Heart right ventricle (tissue), 16 donors: ENCODE measurements around the gene PRDM15. TPM values are rescaled to one million over a fixed set of nuclear protein-coding genes. Genes with fewer than 3 reads are reported as not detected.

Experiments used
- ATAC-seq, 8 donors: fragments of 200-7000 bp; cut with Tn5 transposase; one replicate each; pipeline ENCODE4 v1.9.1; 2020; ENCODE audit warnings: mild to moderate bottlenecking in 8 of 8, moderate library complexity in 8 of 8, moderate number of reproducible peaks in 1 of 8
- DNase-seq, 2 donors: peaks; one replicate each; pipeline ENCODE4 v3.0.0-alpha.2; 2020
- H3K27ac ChIP-seq, 10 donors: fragments of 200-600 bp; sonication (generic) in 2 of 10; one replicate each; pipeline versions ENCODE4 v1.5.0 to v1.8.0; 2020 to 2022; ENCODE audit warnings: mild to moderate bottlenecking in 3 of 10
- H3K27me3 ChIP-seq, 7 donors: fragments of 200-600 bp; one replicate each; pipeline ENCODE4 v1.8.0; 2021 to 2022; ENCODE audit warnings: mild to moderate bottlenecking in 2 of 7
- H3K36me3 ChIP-seq, 9 donors: fragments of 200-600 bp; sonication (generic) in 1 of 9; one replicate each; pipeline versions ENCODE4 v1.5.0 to v1.8.0; 2020 to 2022; ENCODE audit warnings: mild to moderate bottlenecking in 2 of 9
- H3K4me1 ChIP-seq, 9 donors: fragments of 200-600 bp; sonication (generic) in 1 of 9; one replicate each; pipeline versions ENCODE4 v1.5.0 to v1.8.0; 2020 to 2022; ENCODE audit warnings: mild to moderate bottlenecking in 4 of 9
- H3K4me3 ChIP-seq, 10 donors: fragments of 200-600 bp; sonication (generic) in 2 of 10; one replicate each; pipeline versions ENCODE4 v1.5.0 to v1.8.0; 2020 to 2022; ENCODE audit warnings: mild to moderate bottlenecking in 7 of 10, moderate library complexity in 2 of 10
- H3K9me3 ChIP-seq, 11 donors: fragments of 200-600 bp in 10 of 11; sonication (generic) in 2 of 11; one replicate each; pipeline versions ENCODE4 v1.5.0 to v1.8.0; 2013 to 2022; ENCODE audit warnings: mild to moderate bottlenecking in 2 of 11, control low read depth in 1 of 11, moderate library complexity in 1 of 11
- CTCF ChIP-seq, 9 donors: fragments of 200-600 bp; sonication (generic) in 2 of 9; IDR thresholded peaks; one replicate each; pipeline versions ENCODE4 v1.5.0 to v1.8.0; 2021 to 2022; ENCODE audit warnings: antibody characterized with exemption in 9 of 9, mild to moderate bottlenecking in 5 of 9, moderate library complexity in 1 of 9
- WGBS, 2 donors: extraction: QIAGEN DNeasy Blood & Tissue Kit; methylation state at CpG; one replicate each; pipeline ENCODE4 v1.1.7; 2013; ENCODE audit warnings: inconsistent platforms in 1 of 2; 5-methylcytosine and 5-hydroxymethylcytosine counted together
- intact Hi-C, 10 donors: fragments of 100-400 bp; cut with DNase I; formaldehyde crosslinking; loops; one replicate each; pipeline versions ENCODE4 v1.11.1 to v1.14.2; 2022
- polyA plus RNA-seq, 2 donors: library from polyadenylated mRNA; stranded (reverse); fragments of 200-250 nt; gene quantifications; one replicate each; pipeline ENCODE4 v1.2.3, GENCODE V29; 2013
- total RNA-seq, 10 donors: library from RNA; stranded (reverse); fragmentation: NEBNext Ultra II Directional in 3 of 10; extraction: Animal tissue kit (Norgen Biotek cat#: 25700) in 3 of 10; gene quantifications; one replicate each; pipeline versions ENCODE4 v1.2.1 to v1.2.4, GENCODE V29; 2021 to 2023
- donor health status: Arrhythmogenic right ventricular cardiomyopathy.
- donor health status: ischemic (EF 13 %, LVEDD 7.1; RV severe dilation, severe dysfunction).
- donor health status: healthy with polysubstance abuse.
- donor health status: DM: no; HTN: yes; CAD: no.
- donor health status: DM: no; HTN: no; CAD: no.
- donor health status: ischemic (EF 25% LVEDD 6.9; RV normal size, moderate dysfunction).
- donor health status: ischemic (EF 25% LVEDD 5.7; RV mildly dilated, moderate dysfunction).
- donor health status: healthy.
- donor health status: DM: yes; HTN: yes; CAD: no.
- donor health status: Ischemic cardiomyopathy.
- donor health status: ischemic (EF 35%, LVEDD 5.7; RV mildly dilated, moderate dysfunction).
- donor health status: nonischemic (EF 11% LVEDD 7.7; RV severe dilation, severe dysfunction).
- donor health status: DM: yes; HTN: yes; CAD: no.
- donor health status: PGD.
- donor health status: ischemic (EF 29% LVEDD 5.4; RV normal size, mild dysfunction).
- donor health status: nonischemic (EF 23%, LVEDD 6.1; RV moderate dilation, normal function).

The PRDM15 gene
- total and polyA plus RNA-seq, 12 donors, result 1.0 to 5.8 (median 3.2) TPM

- no peaks in the 10 kb centered on the region for H3K36me3 ChIP-seq
- no peak for TF ChIP-seq CTCF (IDR thresholded peaks at IDR 0.05)
- intact Hi-C loops, result no loop called here
- ATAC-seq (no peak), DNase-seq (no peak)
- no peak overlapping the region for H3K27ac ChIP-seq
- peaks cover 38 to 100% (median 100%) of the 10 kb centered on the region in 7 donors for H3K27me3 ChIP-seq
- no peaks in the 10 kb centered on the region for H3K9me3 ChIP-seq
- peak overlapping the region in 6 of 10 donors; percentile 13 to 41 (median 24) for H3K4me3 ChIP-seq
- H3K4me1 ChIP-seq, result peaks cover 6 to 53% (median 35%) of the 10 kb centered on the region in 9 donors
- 8 to 9% methylated on average over 81 to 88 of the region's 88 CpGs for WGBS, 2 donors
These were observed 112.9 kb downstream of the PRDM15 start for GRCh38 chr21:41765973-41766882.

GRCh38 chr21:41765420-41765821, 113.7 kb downstream of the PRDM15 start:
- H3K27ac ChIP-seq, result no peak overlapping the region
- WGBS, 2 donors, result 70 to 72% methylated on average over 11 of the region's 11 CpGs
- H3K4me1 ChIP-seq, result peaks cover 6 to 61% (median 35%) of the 10 kb centered on the region in 9 donors
- H3K36me3 ChIP-seq, result no peaks in the 10 kb centered on the region
- peaks cover 41 to 100% (median 100%) of the 10 kb centered on the region in 7 donors for H3K27me3 ChIP-seq
- intact Hi-C loops, result no loop called here
- H3K9me3 ChIP-seq, result no peaks in the 10 kb centered on the region
- no peak for TF ChIP-seq CTCF (IDR thresholded peaks at IDR 0.05)
- H3K4me3 ChIP-seq, result no peak overlapping the region
- ATAC-seq (no peak), DNase-seq (no peak)

DNA sequence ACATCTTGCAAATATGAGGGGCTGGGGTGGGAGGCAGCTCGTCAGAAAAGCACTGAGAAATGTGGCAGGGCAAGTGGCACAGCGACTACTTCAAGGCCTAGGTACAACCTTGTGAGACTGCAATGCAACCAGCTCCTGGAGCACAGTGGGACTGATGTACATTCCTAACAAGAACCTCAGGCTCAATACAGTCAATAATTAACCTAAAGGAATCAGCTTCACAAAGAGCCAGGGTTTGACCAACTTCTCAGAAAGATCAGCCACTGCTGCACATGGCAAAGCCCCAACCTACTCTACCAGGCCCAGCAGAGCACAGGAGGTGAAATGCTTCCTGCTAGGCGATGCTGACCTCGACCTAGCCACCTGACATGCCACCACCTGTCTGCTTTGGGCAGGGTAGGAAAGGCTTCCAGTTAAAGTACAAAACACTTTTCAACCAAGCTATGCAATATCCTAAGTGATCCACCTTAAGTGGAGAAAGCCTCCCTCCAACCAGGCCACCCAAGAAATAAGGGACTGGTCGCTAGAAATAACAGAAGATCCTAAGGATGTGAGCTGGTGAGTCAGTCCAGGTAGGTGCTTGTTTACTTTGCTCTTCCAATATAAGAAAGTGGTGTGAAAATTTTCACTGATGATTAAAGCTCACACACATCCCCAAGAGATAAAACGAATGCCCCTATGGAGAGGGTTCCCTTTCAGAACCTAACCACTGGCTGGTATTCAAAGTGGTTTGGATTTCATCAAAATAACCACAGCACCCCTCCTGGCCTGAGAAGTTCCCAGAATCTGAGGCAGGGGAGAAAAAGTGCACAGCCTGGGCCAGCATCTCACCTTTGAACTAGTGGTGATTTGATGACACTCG, 114.4 kb downstream of the PRDM15 start:
- Histone ChIP-seq H3K4me1 (peaks cover 6 to 62% (median 35%) of the 10 kb centered on the region in 9 donors), H3K36me3 (no peaks in the 10 kb centered on the region), H3K4me3 (no peak overlapping the region), H3K27me3 (peaks cover 37 to 100% (median 97%) of the 10 kb centered on the region in 7 donors), H3K27ac (no peak overlapping the region), H3K9me3 (no peaks in the 10 kb centered on the region)
- no peak for ATAC-seq
- no peak for DNase-seq
- TF ChIP-seq CTCF (IDR thresholded peaks at IDR 0.05), result no peak
- intact Hi-C loops, result no loop called here
- WGBS, 2 donors, result 82 to 85% methylated on average over 7 of the region's 7 CpGs

GRCh38 chr21:41763996-41764395, 115.1 kb downstream of the PRDM15 start:
- no peak overlapping the region for H3K4me3 ChIP-seq
- peaks cover 6 to 61% (median 33%) of the 10 kb centered on the region in 9 donors for H3K4me1 ChIP-seq
- H3K27ac ChIP-seq, result no peak overlapping the region
- WGBS, 2 donors, result 53 to 62% methylated on average over 8 of the region's 8 CpGs
- DNase-seq (no peak), ATAC-seq (no peak)
- no peaks in the 10 kb centered on the region for H3K36me3 ChIP-seq
- no peak for TF ChIP-seq CTCF (IDR thresholded peaks at IDR 0.05)
- no peaks in the 10 kb centered on the region for H3K9me3 ChIP-seq
- intact Hi-C loops, result no loop called here
- H3K27me3 ChIP-seq, result peaks cover 32 to 98% (median 96%) of the 10 kb centered on the region in 7 donors
